Mesenchymal stem cell (in vitro differentiated cells and primary cell): Measurements from ENCODE around the gene ZNF319.

Experiments
- DNase-seq: peaks from one replicate; pipeline ENCODE4 v3.0.0-alpha.2; 2013
- H2AFZ ChIP-seq: one replicate; pipeline ENCODE4 v1.6.1; 2013; ENCODE audit warnings: low read depth, mild to moderate bottlenecking, control low read depth, inconsistent platforms, low read length, moderate library complexity
- H2AK5ac ChIP-seq: 2 replicates; pipeline ENCODE4 v1.6.1; 2013; ENCODE audit warnings: low read length, moderate library complexity, mild to moderate bottlenecking, inconsistent platforms; ENCODE audit not compliant: severe bottlenecking
- H2BK120ac ChIP-seq: one replicate; pipeline ENCODE4 v1.6.1; 2013; ENCODE audit warnings: low read depth, mild to moderate bottlenecking, inconsistent platforms, low read length, moderate library complexity
- H2BK12ac ChIP-seq, 2 experiments: one replicate each; pipeline ENCODE4 v1.6.1; 2013; ENCODE audit warnings: inconsistent platforms in 2 of 2, low read length in 2 of 2, mild to moderate bottlenecking in 2 of 2, moderate library complexity in 2 of 2, control low read depth in 1 of 2
- H2BK15ac ChIP-seq: one replicate; pipeline ENCODE4 v1.6.1; 2013; ENCODE audit warnings: mild to moderate bottlenecking, low read depth, inconsistent platforms; ENCODE audit not compliant: poor library complexity, severe bottlenecking
- H2BK5ac ChIP-seq: 2 replicates; pipeline ENCODE4 v1.6.1; 2013; ENCODE audit warnings: low read depth, mild to moderate bottlenecking, low read length, control low read depth, inconsistent platforms; ENCODE audit not compliant: poor library complexity, severe bottlenecking
- H3K14ac ChIP-seq, 2 experiments: one replicate each; pipeline ENCODE4 v1.6.1; 2013; ENCODE audit warnings: inconsistent platforms in 2 of 2, low read length in 2 of 2, control low read depth in 1 of 2, mild to moderate bottlenecking in 1 of 2, moderate library complexity in 1 of 2
- H3K18ac ChIP-seq, 2 experiments: one replicate each; pipeline ENCODE4 v1.6.1; 2013; ENCODE audit warnings: inconsistent platforms in 2 of 2, low read length in 2 of 2, control low read depth in 1 of 2, low read depth in 1 of 2, mild to moderate bottlenecking in 1 of 2
- H3K23ac ChIP-seq, 2 experiments: one replicate each; pipeline ENCODE4 v1.6.1; 2013; ENCODE audit warnings: inconsistent platforms in 2 of 2, low read length in 2 of 2, mild to moderate bottlenecking in 2 of 2, moderate library complexity in 2 of 2, control low read depth in 1 of 2
- H3K27ac ChIP-seq: 2 replicates; pipeline ENCODE4 v1.5.1; 2013; ENCODE audit warnings: mild to moderate bottlenecking, moderate library complexity, low read length, control low read depth, inconsistent platforms; ENCODE audit not compliant: poor library complexity, severe bottlenecking
- H3K27me3 ChIP-seq, 2 experiments: 2 replicates each; pipeline versions ENCODE4 v1.6.1 to v1.7.0; 2013; ENCODE audit warnings: low read length in 2 of 2, mild to moderate bottlenecking in 2 of 2, moderate library complexity in 2 of 2, control low read depth in 1 of 2, inconsistent platforms in 1 of 2; ENCODE audit not compliant: control insufficient read depth in 1 of 2, insufficient read depth in 1 of 2
- H3K36me3 ChIP-seq, 2 experiments: 2 replicates each; pipeline versions ENCODE4 v1.6.1 to v1.7.0; 2013; ENCODE audit warnings: low read length in 2 of 2, control low read depth in 1 of 2, inconsistent platforms in 1 of 2, low read depth in 1 of 2, mild to moderate bottlenecking in 1 of 2; ENCODE audit not compliant: insufficient read depth in 2 of 2, control insufficient read depth in 1 of 2
- H3K4ac ChIP-seq, 2 experiments: one replicate each; pipeline ENCODE4 v1.6.1; 2013; ENCODE audit warnings: inconsistent platforms in 2 of 2, low read length in 2 of 2, mild to moderate bottlenecking in 2 of 2, moderate library complexity in 2 of 2, control low read depth in 1 of 2, low read depth in 1 of 2
- H3K4me1 ChIP-seq: 2 replicates; pipeline ENCODE4 v1.6.1; 2013; ENCODE audit warnings: low read depth, low read length, control low read depth; ENCODE audit not compliant: control insufficient read depth, insufficient read depth
- H3K4me2 ChIP-seq: 2 replicates; pipeline ENCODE4 v1.6.1; 2013; ENCODE audit warnings: low read length, mild to moderate bottlenecking, inconsistent platforms; ENCODE audit not compliant: poor library complexity, severe bottlenecking
- H3K4me3 ChIP-seq, 2 experiments: 2 replicates each; pipeline versions ENCODE4 v1.5.1 to v1.7.0; 2013; ENCODE audit warnings: low read length in 2 of 2, mild to moderate bottlenecking in 2 of 2, control low read depth in 1 of 2, low read depth in 1 of 2; ENCODE audit not compliant: insufficient read depth in 1 of 2
- H3K79me1 ChIP-seq: replicated peaks from 2 replicates; pipeline ENCODE4 v1.6.1; 2013; ENCODE audit warnings: mild to moderate bottlenecking, control low read depth, low read length, inconsistent platforms; ENCODE audit not compliant: poor library complexity, severe bottlenecking
- H3K9ac ChIP-seq: 2 replicates; pipeline ENCODE4 v1.7.0; 2013; ENCODE audit warnings: mild to moderate bottlenecking, low read length, moderate library complexity
- H3K9me3 ChIP-seq: 2 replicates; pipeline ENCODE4 v1.7.0; 2013; ENCODE audit warnings: mild to moderate bottlenecking, low read length; ENCODE audit not compliant: control insufficient read depth
- H4K8ac ChIP-seq: one replicate; pipeline ENCODE4 v1.6.1; 2013; ENCODE audit warnings: inconsistent platforms, mild to moderate bottlenecking, low read length, moderate library complexity
- H4K91ac ChIP-seq: one replicate; pipeline ENCODE4 v1.6.1; 2013; ENCODE audit warnings: mild to moderate bottlenecking, low read length, inconsistent platforms
- WGBS: methylation state at CpG from one replicate; pipeline ENCODE4 v1.1.7; 2013; ENCODE audit warnings: mixed read lengths; 5-methylcytosine and 5-hydroxymethylcytosine counted together

ZNF319 gene

DNA sequence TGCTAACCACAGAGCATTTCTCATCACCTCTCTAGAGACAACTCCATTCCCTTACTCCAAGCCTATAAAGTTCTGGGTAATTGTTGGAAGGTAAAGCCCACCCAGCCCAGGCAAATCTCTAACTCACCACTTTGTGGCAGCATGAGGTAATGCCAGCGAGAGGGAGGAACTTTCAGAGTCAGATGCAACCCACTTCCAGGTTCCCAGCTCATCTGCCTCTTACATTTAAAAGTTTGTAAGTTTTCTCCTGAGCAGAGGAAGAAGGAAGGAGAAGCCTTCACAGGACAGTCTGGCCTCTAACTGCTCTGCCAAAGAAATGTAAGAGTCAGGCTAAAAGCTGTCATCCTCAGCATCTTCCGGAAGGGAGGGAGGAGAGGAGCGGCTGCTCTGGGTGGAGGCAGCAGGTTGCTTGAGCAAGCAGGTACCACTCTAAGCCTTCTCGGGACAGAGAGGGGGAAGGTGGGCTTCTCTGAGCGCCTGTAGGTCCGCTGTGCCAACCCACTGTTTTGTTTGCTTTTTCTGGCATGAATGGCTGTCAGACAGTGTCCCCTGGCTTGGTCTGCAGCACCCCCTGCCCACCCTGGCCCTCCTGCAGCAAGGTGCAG lies 1.0 kb downstream of the ZNF319 start:
- 28% methylated on average over 6 of the region's 6 CpGs for WGBS
- Histone ChIP-seq H3K27me3 (no peaks in the 10 kb centered on the region), H3K79me1 (peaks cover 49% of the 10 kb centered on the region), H3K4me2 (peak overlapping the region; percentile 92), H4K8ac (no peak overlapping the region), H3K27ac (peak overlapping the region; percentile 57), H3K4me1 (peaks cover 31% of the 10 kb centered on the region), H3K36me3 (peaks cover 47 to 49% of the 10 kb centered on the region in 2 experiments), H2BK12ac (peak overlapping the region in 1 of 2 experiments; percentile 15), H3K4ac (peak overlapping the region; percentile 54 to 88), H3K23ac (peak overlapping the region in 1 of 2 experiments; percentile 78), H3K18ac (peak overlapping the region; percentile 82 to 87), H3K14ac (peak overlapping the region in 1 of 2 experiments; percentile 97), H3K9ac (peak overlapping the region; percentile 88), H3K4me3 (peak overlapping the region; percentile 76 to 85), H4K91ac (no peak overlapping the region), H2BK120ac (no peak overlapping the region), H3K9me3 (no peaks in the 10 kb centered on the region), H2AFZ (peak overlapping the region; percentile 61), H2AK5ac (no peak overlapping the region), H2BK5ac (no peak overlapping the region), H2BK15ac (no peak overlapping the region)
- peak; percentile 60 for DNase-seq

DNA sequence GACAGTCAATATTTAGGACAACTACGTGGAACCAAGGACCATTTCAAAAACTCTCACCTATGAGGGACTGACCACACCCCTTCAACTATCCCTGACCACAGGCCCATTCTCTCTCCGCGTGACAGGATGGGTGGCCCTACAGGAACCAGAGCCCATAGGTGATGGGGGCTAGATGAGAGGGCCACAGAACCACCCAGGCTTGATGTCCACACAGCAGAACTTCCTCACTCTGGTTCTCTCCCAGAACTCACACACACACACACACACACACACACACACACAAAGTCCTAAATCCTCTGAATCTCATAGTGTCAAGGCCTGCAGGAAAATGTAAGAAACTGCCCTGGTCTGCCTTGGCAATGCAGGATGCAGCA lies 1.5 kb downstream of the ZNF319 start:
- no peak for DNase-seq
- Histone ChIP-seq H2BK5ac (no peak overlapping the region), H3K4ac (peak overlapping the region in 1 of 2 experiments; percentile 13)

DNA sequence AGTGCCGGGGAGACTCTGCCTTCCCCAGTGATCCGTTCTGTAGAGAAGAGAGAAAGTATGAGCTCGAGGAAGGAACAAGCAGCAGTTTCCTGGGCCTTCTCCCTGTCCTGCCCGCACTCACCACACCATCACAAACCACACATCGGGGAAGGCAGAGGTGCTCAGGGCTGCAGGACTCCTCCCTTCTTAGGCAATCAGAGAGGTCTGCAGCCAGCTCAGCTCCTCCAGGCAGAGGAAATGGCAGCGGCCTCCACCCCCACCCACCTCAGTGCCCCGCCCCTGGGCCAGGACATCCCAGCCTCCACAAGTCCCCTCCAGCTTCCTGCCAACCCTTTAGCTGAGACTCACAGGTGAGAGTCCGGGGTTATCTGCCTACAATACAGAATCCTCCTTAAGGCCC lies 2.0 kb downstream of the ZNF319 start:
- WGBS, result 59% methylated on average over 5 of the region's 8 CpGs
- peak; percentile 28 for DNase-seq
- peaks cover 54% of the 10 kb centered on the region for H3K79me1 ChIP-seq

More for the DNA sequence above, 1.5 kb downstream of the ZNF319 start:
- H4K8ac ChIP-seq, result no peak overlapping the region
- no peak overlapping the region for H3K27ac ChIP-seq
- H3K4me1 ChIP-seq, result peaks cover 31% of the 10 kb centered on the region
- H3K4me3 ChIP-seq, result peak overlapping the region in 1 of 2 experiments; percentile 76
- H2BK15ac ChIP-seq, result no peak overlapping the region
- peak overlapping the region; percentile 92 for H3K4me2 ChIP-seq
- H4K91ac ChIP-seq, result no peak overlapping the region
- H3K9ac ChIP-seq, result peak overlapping the region; percentile 88
- H2BK120ac ChIP-seq, result no peak overlapping the region
- H3K9me3 ChIP-seq, result no peaks in the 10 kb centered on the region
- no peak overlapping the region for H3K18ac ChIP-seq
- H2AFZ ChIP-seq, result no peak overlapping the region
- H3K36me3 ChIP-seq, result peaks cover 49 to 54% of the 10 kb centered on the region in 2 experiments
- WGBS, result 89% methylated on average over 3 of the region's 3 CpGs
- H3K14ac ChIP-seq, result no peak overlapping the region
- H3K23ac ChIP-seq, result no peak overlapping the region
- H3K79me1 ChIP-seq, result peaks cover 50% of the 10 kb centered on the region
- no peak overlapping the region for H2AK5ac ChIP-seq
- H2BK12ac ChIP-seq, result peak overlapping the region in 1 of 2 experiments; percentile 6
- H3K27me3 ChIP-seq, result no peaks in the 10 kb centered on the region

DNA sequence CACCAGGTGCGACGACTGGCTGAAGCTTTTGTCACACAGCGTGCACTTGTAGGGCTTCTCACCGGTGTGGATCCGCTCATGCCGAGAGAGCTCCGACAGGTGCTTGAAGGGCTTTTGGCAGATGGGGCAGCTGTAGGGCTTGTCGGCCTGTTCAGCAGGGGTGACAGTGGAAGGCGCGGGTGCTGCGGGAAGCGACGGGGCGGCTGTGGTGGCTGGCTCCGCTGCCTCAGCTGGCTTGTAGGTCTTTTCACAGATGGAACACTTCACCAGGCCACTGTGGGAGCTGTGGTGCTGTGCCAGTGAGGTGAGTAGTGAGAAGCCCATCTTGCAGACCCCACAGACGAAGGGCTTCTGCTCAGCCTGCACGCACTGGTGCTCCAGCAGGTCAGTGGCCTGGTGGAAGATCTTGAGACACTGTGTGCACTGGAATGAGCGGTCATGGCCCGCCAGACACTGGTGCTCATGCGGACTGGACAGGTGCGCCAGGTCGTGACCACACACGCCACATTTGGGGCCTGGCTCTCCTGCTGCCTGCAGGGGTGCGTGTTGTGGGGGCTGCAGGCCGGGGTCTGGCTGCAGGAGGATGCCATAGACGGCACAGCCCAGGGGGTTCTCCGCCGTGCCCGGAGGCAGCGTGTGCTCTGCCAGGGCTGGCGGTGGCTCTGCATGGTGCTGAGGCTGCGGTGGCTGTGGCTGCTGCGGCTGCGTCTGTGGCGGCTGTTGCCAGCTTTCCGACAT lies 2.8 kb downstream of the ZNF319 start:
- Histone ChIP-seq H2AK5ac (no peak overlapping the region), H3K4ac (peak overlapping the region in 1 of 2 experiments; percentile 18), H2BK120ac (no peak overlapping the region), H3K4me1 (peaks cover 37% of the 10 kb centered on the region), H3K14ac (no peak overlapping the region), H4K91ac (no peak overlapping the region), H2BK15ac (no peak overlapping the region), H2AFZ (no peak overlapping the region), H3K27me3 (no peaks in the 10 kb centered on the region), H3K18ac (no peak overlapping the region), H3K4me3 (no peak overlapping the region), H2BK5ac (no peak overlapping the region), H3K27ac (no peak overlapping the region), H3K79me1 (peaks cover 53% of the 10 kb centered on the region), H2BK12ac (no peak overlapping the region), H3K23ac (no peak overlapping the region), H4K8ac (no peak overlapping the region), H3K9ac (no peak overlapping the region), H3K9me3 (no peaks in the 10 kb centered on the region), H3K36me3 (peaks cover 43 to 61% of the 10 kb centered on the region in 2 experiments), H3K4me2 (no peak overlapping the region)
- 97% methylated on average over 36 of the region's 36 CpGs for WGBS
- DNase-seq, result no peak

More for the DNA sequence above, 2.0 kb downstream of the ZNF319 start:
- Histone ChIP-seq H3K23ac (no peak overlapping the region), H3K27me3 (no peaks in the 10 kb centered on the region), H3K27ac (no peak overlapping the region), H2AK5ac (no peak overlapping the region), H3K18ac (no peak overlapping the region), H3K4me3 (no peak overlapping the region), H2BK5ac (no peak overlapping the region), H2BK120ac (no peak overlapping the region), H3K9ac (no peak overlapping the region), H2BK12ac (no peak overlapping the region), H2AFZ (no peak overlapping the region), H3K36me3 (peaks cover 51 to 59% of the 10 kb centered on the region in 2 experiments), H3K9me3 (no peaks in the 10 kb centered on the region), H4K91ac (no peak overlapping the region), H4K8ac (no peak overlapping the region), H3K4ac (peak overlapping the region in 1 of 2 experiments; percentile 35), H3K4me2 (no peak overlapping the region), H2BK15ac (no peak overlapping the region), H3K14ac (no peak overlapping the region), H3K4me1 (peaks cover 35% of the 10 kb centered on the region)
